Panc1 (cell line): ENCODE measurements around the gene STAB2. TPM values are rescaled to one million over a fixed set of nuclear protein-coding genes. Genes with fewer than 3 reads are reported as not detected.

ENCODE experiments used
- ATAC-seq: fragments of 200-7000 bp; cut with Tn5 transposase; 2 replicates; pipeline ENCODE4 v1.9.1; 2020; ENCODE audit warnings: mild to moderate bottlenecking, moderate library complexity
- BruUV-seq: library from RNA; stranded (reverse); fragments of 400-500 nt; replicated peaks from 2 replicates; lab custom pipeline; 2021; lab: Mats Ljungman, UMichigan
- CTCF ChIA-PET: fragments of 300-600 bp; sonication (Branson Sonifier 250); formaldehyde crosslinking; loops from one replicate; lab custom pipeline; 2022; ENCODE audit warnings: antibody characterized with exemption; lab: Charles Lee
- POLR2A ChIA-PET: fragments of 300-600 bp; sonication (Branson Sonifier 250); formaldehyde crosslinking; loops from one replicate; lab custom pipeline; 2022; ENCODE audit warnings: antibody characterized with exemption; lab: Charles Lee
- DNase-seq: peaks from one replicate; pipeline ENCODE4 v3.0.0-alpha.2; 2010; ENCODE audit warnings: low read depth, low spot score
- H3K27ac ChIP-seq: 2 replicates; pipeline ENCODE4 v1.5.1; 2011; ENCODE audit warnings: mild to moderate bottlenecking, low read length, inconsistent platforms
- H3K27me3 ChIP-seq: fragments of 200-500 bp; sonication (Bioruptor generic); 2 replicates; pipeline ENCODE4 v1.6.0; 2014; ENCODE audit warnings: low read length, inconsistent platforms; ENCODE audit not compliant: control insufficient read depth, insufficient read depth
- H3K36me3 ChIP-seq: fragments of 200-500 bp; sonication (Bioruptor generic); 2 replicates; pipeline ENCODE4 v1.5.1; 2014; ENCODE audit warnings: inconsistent platforms, mild to moderate bottlenecking, low read length, moderate library complexity; ENCODE audit not compliant: control insufficient read depth, insufficient read depth
- H3K4me1 ChIP-seq: 2 replicates; pipeline ENCODE4 v1.5.1; 2011; ENCODE audit warnings: inconsistent platforms, mild to moderate bottlenecking, low read length, moderate library complexity; ENCODE audit not compliant: control insufficient read depth, insufficient read depth
- H3K4me3 ChIP-seq, 2 experiments: 2 replicates each; pipeline ENCODE4 v1.5.1; 2011 to 2012; ENCODE audit warnings: low read depth in 2 of 2, low read length in 2 of 2, mild to moderate bottlenecking in 2 of 2, inconsistent platforms in 1 of 2, moderate library complexity in 1 of 2
- H3K9me3 ChIP-seq: fragments of 200-500 bp; sonication (Bioruptor generic); 2 replicates; pipeline ENCODE4 v1.5.1; 2014; ENCODE audit warnings: low read depth, mild to moderate bottlenecking, inconsistent platforms, low read length, moderate library complexity; ENCODE audit not compliant: control insufficient read depth, insufficient read depth
- POLR2AphosphoS5 ChIP-seq: IDR thresholded peaks from 2 replicates; pipeline ENCODE4 v1.6.1; 2012; ENCODE audit warnings: mild to moderate bottlenecking, low read depth, low read length, moderate library complexity
- SIN3A ChIP-seq: IDR thresholded peaks from 2 replicates; pipeline ENCODE4 v1.6.1; 2012; ENCODE audit warnings: low read depth, mild to moderate bottlenecking, low read length, moderate library complexity, borderline replicate concordance; ENCODE audit not compliant: insufficient read depth
- TCF7L2 ChIP-seq: IDR thresholded peaks from 2 replicates; pipeline ENCODE4 v1.6.1; 2011; ENCODE audit warnings: mild to moderate bottlenecking, low read depth, low read length, inconsistent platforms
- in situ Hi-C: cut with HindIII; loops from 2 replicates; pipeline ENCODE4 v1.10.0; 2016; ENCODE audit warnings: low sequenced_read_pairs, low pct_unique_long_range_greater_than_20kb
- intact Hi-C: fragments of 100-400 bp; cut with micrococcal nuclease; formaldehyde crosslinking; loops from one replicate; pipeline ENCODE4 v1.10.0; 2022; ENCODE audit not compliant: unreplicated experiment
- total RNA-seq: library from RNA; stranded (reverse); gene quantifications from one replicate; pipeline ENCODE4 v1.2.1, GENCODE V29; 2021; ENCODE audit not compliant: unreplicated experiment
- TF ChIP-seq, protein P1 (sequence below), 2 experiments: IDR thresholded peaks; 2 replicates each; pipeline ENCODE4 v1.6.1; 2011 to 2012; ENCODE audit warnings: low read depth in 2 of 2, control low read depth in 1 of 2, low read length in 1 of 2, mild to moderate bottlenecking in 1 of 2, moderate library complexity in 1 of 2; ENCODE audit not compliant: insufficient read depth in 1 of 2
- TF ChIP-seq, protein P2 (sequence below): fragments of 450-650 bp; IDR thresholded peaks from 2 replicates; pipeline ENCODE4 v1.5.1; 2017; ENCODE audit warnings: mild to moderate bottlenecking

Gene STAB2
- total RNA-seq, 1 experiment from 2014 or later, result not detected

DNA sequence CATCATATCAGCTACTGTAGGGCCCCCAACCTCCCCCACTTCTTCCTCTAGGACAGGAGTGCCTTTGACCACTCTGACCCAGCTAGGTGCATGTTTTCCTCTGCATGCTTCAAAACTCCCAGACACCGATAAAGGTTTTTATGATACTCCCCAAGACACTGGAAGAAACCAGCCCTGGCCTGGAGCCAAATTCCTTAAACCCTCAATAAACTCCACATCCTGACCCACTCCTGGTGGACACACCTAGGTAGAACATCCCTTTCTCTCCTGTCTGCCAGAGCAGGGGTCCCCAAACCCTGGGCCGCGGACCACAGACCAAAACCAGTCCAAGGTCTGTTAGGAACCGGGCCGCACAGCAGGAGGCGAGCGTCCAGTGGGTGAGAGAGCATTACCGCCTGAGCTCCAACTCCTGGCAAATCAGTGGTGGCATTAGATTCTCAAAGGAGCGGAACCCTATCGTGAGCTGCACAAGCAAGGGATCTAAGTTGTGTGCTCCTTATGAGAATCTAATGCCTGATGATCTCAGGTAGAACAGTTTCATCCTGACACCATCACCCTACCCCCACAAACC, 204.4 kb downstream of the STAB2 start:
- peaks cover 6% of the 10 kb centered on the region for H3K36me3 ChIP-seq
- intact Hi-C loops (no loop called here), in situ Hi-C loops (no loop called here)
- ChIA-PET POLR2A (no interaction called here), CTCF (no interaction called here)
- no peaks in the 10 kb centered on the region for H3K27me3 ChIP-seq
- DNase-seq, result no peak
- H3K9me3 ChIP-seq, result no peaks in the 10 kb centered on the region
- BruUV-seq, result no TSS peak
- TF ChIP-seq TCF7L2 (no peak), POLR2AphosphoS5 (no peak), SIN3A (no peak)
- TF ChIP-seq, protein P1, sequence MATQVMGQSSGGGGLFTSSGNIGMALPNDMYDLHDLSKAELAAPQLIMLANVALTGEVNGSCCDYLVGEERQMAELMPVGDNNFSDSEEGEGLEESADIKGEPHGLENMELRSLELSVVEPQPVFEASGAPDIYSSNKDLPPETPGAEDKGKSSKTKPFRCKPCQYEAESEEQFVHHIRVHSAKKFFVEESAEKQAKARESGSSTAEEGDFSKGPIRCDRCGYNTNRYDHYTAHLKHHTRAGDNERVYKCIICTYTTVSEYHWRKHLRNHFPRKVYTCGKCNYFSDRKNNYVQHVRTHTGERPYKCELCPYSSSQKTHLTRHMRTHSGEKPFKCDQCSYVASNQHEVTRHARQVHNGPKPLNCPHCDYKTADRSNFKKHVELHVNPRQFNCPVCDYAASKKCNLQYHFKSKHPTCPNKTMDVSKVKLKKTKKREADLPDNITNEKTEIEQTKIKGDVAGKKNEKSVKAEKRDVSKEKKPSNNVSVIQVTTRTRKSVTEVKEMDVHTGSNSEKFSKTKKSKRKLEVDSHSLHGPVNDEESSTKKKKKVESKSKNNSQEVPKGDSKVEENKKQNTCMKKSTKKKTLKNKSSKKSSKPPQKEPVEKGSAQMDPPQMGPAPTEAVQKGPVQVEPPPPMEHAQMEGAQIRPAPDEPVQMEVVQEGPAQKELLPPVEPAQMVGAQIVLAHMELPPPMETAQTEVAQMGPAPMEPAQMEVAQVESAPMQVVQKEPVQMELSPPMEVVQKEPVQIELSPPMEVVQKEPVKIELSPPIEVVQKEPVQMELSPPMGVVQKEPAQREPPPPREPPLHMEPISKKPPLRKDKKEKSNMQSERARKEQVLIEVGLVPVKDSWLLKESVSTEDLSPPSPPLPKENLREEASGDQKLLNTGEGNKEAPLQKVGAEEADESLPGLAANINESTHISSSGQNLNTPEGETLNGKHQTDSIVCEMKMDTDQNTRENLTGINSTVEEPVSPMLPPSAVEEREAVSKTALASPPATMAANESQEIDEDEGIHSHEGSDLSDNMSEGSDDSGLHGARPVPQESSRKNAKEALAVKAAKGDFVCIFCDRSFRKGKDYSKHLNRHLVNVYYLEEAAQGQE (IDR thresholded peaks at IDR 0.05; ENCODE audit: insufficient read depth in 1 of 2, low read depth in 2 of 2, low read length in 1 of 2), result no peak
- TF ChIP-seq, protein P2, sequence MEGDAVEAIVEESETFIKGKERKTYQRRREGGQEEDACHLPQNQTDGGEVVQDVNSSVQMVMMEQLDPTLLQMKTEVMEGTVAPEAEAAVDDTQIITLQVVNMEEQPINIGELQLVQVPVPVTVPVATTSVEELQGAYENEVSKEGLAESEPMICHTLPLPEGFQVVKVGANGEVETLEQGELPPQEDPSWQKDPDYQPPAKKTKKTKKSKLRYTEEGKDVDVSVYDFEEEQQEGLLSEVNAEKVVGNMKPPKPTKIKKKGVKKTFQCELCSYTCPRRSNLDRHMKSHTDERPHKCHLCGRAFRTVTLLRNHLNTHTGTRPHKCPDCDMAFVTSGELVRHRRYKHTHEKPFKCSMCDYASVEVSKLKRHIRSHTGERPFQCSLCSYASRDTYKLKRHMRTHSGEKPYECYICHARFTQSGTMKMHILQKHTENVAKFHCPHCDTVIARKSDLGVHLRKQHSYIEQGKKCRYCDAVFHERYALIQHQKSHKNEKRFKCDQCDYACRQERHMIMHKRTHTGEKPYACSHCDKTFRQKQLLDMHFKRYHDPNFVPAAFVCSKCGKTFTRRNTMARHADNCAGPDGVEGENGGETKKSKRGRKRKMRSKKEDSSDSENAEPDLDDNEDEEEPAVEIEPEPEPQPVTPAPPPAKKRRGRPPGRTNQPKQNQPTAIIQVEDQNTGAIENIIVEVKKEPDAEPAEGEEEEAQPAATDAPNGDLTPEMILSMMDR, result no peak
- ATAC-seq, result no peak
- H3K4me1 ChIP-seq, result no peaks in the 10 kb centered on the region
- no peak overlapping the region for H3K4me3 ChIP-seq
- H3K27ac ChIP-seq, result no peak overlapping the region

DNA sequence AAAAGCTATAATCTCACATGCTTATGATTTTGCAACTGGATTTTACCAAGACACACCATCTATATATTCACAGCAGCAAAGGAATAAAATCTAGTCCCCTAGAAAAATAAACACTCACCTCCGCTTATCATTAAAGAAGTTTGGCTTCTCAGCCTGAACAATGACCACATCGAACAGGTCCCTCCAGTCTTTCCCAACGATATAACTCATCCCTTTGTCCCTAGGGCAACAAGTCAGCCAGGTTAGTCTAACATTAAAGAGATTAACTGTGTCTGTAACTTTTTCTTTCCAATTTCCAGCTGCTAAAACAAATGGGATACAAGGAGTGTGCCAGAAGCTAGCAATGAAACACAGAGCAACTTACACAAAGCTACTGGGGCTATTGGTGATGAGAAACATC, 206.0 kb downstream of the STAB2 start:
- intact Hi-C loops (no loop called here), in situ Hi-C loops (no loop called here)
- POLR2A ChIA-PET, result no interaction called here
- TF ChIP-seq, protein P1 (IDR thresholded peaks at IDR 0.05; ENCODE audit: insufficient read depth in 1 of 2, low read depth in 2 of 2, low read length in 1 of 2), result no peak
- TF ChIP-seq TCF7L2, result no peak
- DNase-seq (no peak), ATAC-seq (no peak)
- Histone ChIP-seq H3K4me1 (no peaks in the 10 kb centered on the region), H3K27ac (no peak overlapping the region), H3K27me3 (no peaks in the 10 kb centered on the region), H3K9me3 (no peaks in the 10 kb centered on the region), H3K4me3 (no peak overlapping the region), H3K36me3 (peaks cover 6% of the 10 kb centered on the region)
- CTCF ChIA-PET, result no interaction called here
- no TSS peak for BruUV-seq
